Measurements from ENCODE around the gene ANKRD23.
A peak's percentile ranks its signal among the peaks of the same experiment; 100 is the strongest.

The ANKRD23 gene

GRCh38 chr2:96837575-96837974, 6.2 kb downstream of the ANKRD23 start:
- no peak for DNase-seq (ENCODE audit: low read depth)

- DNase-seq (ENCODE audit: low read depth) = no peak
These were observed 8.0 kb downstream of the ANKRD23 start for GRCh38 chr2:96835830-96836229.

GRCh38 chr2:96832754-96833507, 10.9 kb downstream of the ANKRD23 start:
- DNase-seq (ENCODE audit: low read depth) = no peak

GRCh38 chr2:96832408-96832753, 11.4 kb downstream of the ANKRD23 start:
- no peak for DNase-seq (ENCODE audit: low read depth)

GRCh38 chr2:96831679-96832078, 12.1 kb downstream of the ANKRD23 start:
- no peak for DNase-seq (ENCODE audit: low read depth)

- DNase-seq (ENCODE audit: low read depth) = no peak
These were observed 13.7 kb downstream of the ANKRD23 start for GRCh38 chr2:96830044-96830562.

GRCh38 chr2:96828874-96829273, 14.9 kb downstream of the ANKRD23 start:
- DNase-seq (ENCODE audit: low read depth) = no peak

GRCh38 chr2:96828436-96828835, 15.4 kb downstream of the ANKRD23 start:
- DNase-seq (ENCODE audit: low read depth) = no peak

- no peak for DNase-seq (ENCODE audit: low read depth)
These were observed 17.1 kb downstream of the ANKRD23 start for GRCh38 chr2:96826546-96827278.

GRCh38 chr2:96825057-96825456, 18.8 kb downstream of the ANKRD23 start:
- DNase-seq (ENCODE audit: low read depth) = no peak

GRCh38 chr2:96824079-96824870, 19.5 kb downstream of the ANKRD23 start:
- DNase-seq (ENCODE audit: low read depth) = no peak

GRCh38 chr2:96823198-96823597, 20.6 kb downstream of the ANKRD23 start:
- no peak for DNase-seq (ENCODE audit: low read depth)

GRCh38 chr2:96822786-96823185, 21.0 kb downstream of the ANKRD23 start:
- no peak for DNase-seq (ENCODE audit: low read depth)

GRCh38 chr2:96821113-96821675, 22.6 kb downstream of the ANKRD23 start:
- no peak for DNase-seq (ENCODE audit: low read depth)

- DNase-seq (ENCODE audit: low read depth) = no peak
These were observed 23.8 kb downstream of the ANKRD23 start for GRCh38 chr2:96819876-96820511.

GRCh38 chr2:96819128-96819875, 24.5 kb downstream of the ANKRD23 start:
- no peak for DNase-seq (ENCODE audit: low read depth)

GRCh38 chr2:96817882-96818281, 25.9 kb downstream of the ANKRD23 start:
- DNase-seq (ENCODE audit: low read depth) = no peak

GRCh38 chr2:96816836-96817702, 26.8 kb downstream of the ANKRD23 start:
- DNase-seq (ENCODE audit: low read depth) = no peak

GRCh38 chr2:96816127-96816835, 27.5 kb downstream of the ANKRD23 start, which contains the start of gene CNNM3:
TSS of gene CNNM3 (plus strand) at chr2:96816268. CDS start at chr2:96816278, 10 bp downstream.
- peak; percentile 92 for DNase-seq (ENCODE audit: low read depth)
